ENCODE measurements around the gene NFATC2IP.

Gene NFATC2IP

DNA sequence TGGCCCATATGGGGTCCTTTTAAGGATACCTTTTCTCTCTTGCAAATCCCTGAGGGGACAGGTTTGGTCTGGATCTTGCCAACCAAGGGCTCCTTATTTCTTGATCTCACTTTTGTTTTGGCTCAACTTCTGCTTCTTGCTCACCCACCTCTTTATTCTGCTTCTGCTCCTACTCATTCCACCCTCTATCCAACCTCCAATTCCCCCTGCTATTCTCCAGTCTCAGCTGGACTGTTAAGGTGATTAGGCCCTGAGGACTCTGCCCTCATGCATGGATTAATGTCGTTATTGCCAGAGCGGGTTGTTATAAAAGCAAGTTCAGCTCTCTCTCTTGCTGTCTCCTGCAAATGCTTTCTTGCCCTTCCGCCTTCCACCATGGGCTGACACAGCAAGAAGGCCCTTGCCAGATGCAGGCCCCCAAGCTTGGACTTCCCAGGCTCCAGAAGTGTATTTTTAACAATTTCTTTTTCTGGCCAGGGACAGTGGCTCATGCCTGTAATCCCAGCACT is 63.9 kb downstream of the NFATC2IP start:
- H3K4me3 ChIP-seq (replicated peaks; ENCODE audit: low read depth, low read length) = no peak overlapping the region
- TF ChIP-seq, protein P1, sequence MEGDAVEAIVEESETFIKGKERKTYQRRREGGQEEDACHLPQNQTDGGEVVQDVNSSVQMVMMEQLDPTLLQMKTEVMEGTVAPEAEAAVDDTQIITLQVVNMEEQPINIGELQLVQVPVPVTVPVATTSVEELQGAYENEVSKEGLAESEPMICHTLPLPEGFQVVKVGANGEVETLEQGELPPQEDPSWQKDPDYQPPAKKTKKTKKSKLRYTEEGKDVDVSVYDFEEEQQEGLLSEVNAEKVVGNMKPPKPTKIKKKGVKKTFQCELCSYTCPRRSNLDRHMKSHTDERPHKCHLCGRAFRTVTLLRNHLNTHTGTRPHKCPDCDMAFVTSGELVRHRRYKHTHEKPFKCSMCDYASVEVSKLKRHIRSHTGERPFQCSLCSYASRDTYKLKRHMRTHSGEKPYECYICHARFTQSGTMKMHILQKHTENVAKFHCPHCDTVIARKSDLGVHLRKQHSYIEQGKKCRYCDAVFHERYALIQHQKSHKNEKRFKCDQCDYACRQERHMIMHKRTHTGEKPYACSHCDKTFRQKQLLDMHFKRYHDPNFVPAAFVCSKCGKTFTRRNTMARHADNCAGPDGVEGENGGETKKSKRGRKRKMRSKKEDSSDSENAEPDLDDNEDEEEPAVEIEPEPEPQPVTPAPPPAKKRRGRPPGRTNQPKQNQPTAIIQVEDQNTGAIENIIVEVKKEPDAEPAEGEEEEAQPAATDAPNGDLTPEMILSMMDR (IDR thresholded peaks at IDR 0.05; ENCODE audit: low read length, missing control alignments) = no peak
- DNase-seq (ENCODE audit: low read depth) = no peak

All from fibroblast of pulmonary artery (primary cell).